ENCODE data around the gene LRSAM1.

LRSAM1 gene

GRCh38 chr9:127519301-127520166 lies 68.2 kb downstream of the LRSAM1 start:
- peak; percentile 98 for DNase-seq

GRCh38 chr9:127520941-127521918 lies 69.9 kb downstream of the LRSAM1 start:
- DNase-seq = peak; percentile 88 to 99

- DNase-seq = no peak
These were observed 70.6 kb downstream of the LRSAM1 start for GRCh38 chr9:127521919-127522304.

- peak; percentile 76 to 86 for DNase-seq
These were observed 71.4 kb downstream of the LRSAM1 start for GRCh38 chr9:127522727-127523126.

- DNase-seq = peak in 1 of 2 experiments; percentile 46
These were observed 72.1 kb downstream of the LRSAM1 start for GRCh38 chr9:127523312-127523851.

GRCh38 chr9:127524373-127524772 lies 73.1 kb downstream of the LRSAM1 start:
- peak in 1 of 2 experiments; percentile 32 for DNase-seq

- DNase-seq = peak in 1 of 2 experiments; percentile 50
These were observed 74.3 kb downstream of the LRSAM1 start for GRCh38 chr9:127525401-127526188.

GRCh38 chr9:127526655-127527559 lies 75.6 kb downstream of the LRSAM1 start:
- DNase-seq = no peak

- DNase-seq = no peak
These were observed 76.4 kb downstream of the LRSAM1 start for GRCh38 chr9:127527560-127528268.

GRCh38 chr9:127528422-127529251 lies 77.3 kb downstream of the LRSAM1 start:
- DNase-seq = no peak

GRCh38 chr9:127529671-127530070 lies 78.4 kb downstream of the LRSAM1 start:
- no peak for DNase-seq

GRCh38 chr9:127530206-127530941 lies 79.1 kb downstream of the LRSAM1 start:
- no peak for DNase-seq

- DNase-seq = no peak
These were observed 80.4 kb downstream of the LRSAM1 start for GRCh38 chr9:127531676-127532075.

- no peak for DNase-seq
These were observed 83.1 kb downstream of the LRSAM1 start for GRCh38 chr9:127534250-127534906.

GRCh38 chr9:127534931-127535330 lies 83.6 kb downstream of the LRSAM1 start:
- DNase-seq = no peak

GRCh38 chr9:127535396-127535795 lies 84.1 kb downstream of the LRSAM1 start:
- DNase-seq = no peak

- no peak for DNase-seq
These were observed 84.5 kb downstream of the LRSAM1 start for GRCh38 chr9:127535834-127536233.

- no peak for DNase-seq
These were observed 85.2 kb downstream of the LRSAM1 start for GRCh38 chr9:127536499-127536898.
